ENCODE data around the gene CASK.

The CASK gene

GRCh38 chrX:41470706-41471105, 452.6 kb downstream of the CASK start:
- DNase-seq (ENCODE audit: low spot score), result no peak

GRCh38 chrX:41468647-41469323, 454.6 kb downstream of the CASK start:
- DNase-seq (ENCODE audit: low spot score), result no peak

All from kidney capillary endothelial cell (primary cell).